HCT116 (cell line): ENCODE results near the gene GMDS.

Experiments used
- ELF1 ChIP-seq: IDR thresholded peaks from 2 replicates; pipeline ENCODE4 v1.6.1; 2012; ENCODE audit warnings: low read depth, borderline replicate concordance
- EZH2phosphoT487 ChIP-seq: fragments of 200-600 bp; IDR thresholded peaks from 2 replicates; pipeline ENCODE4 v1.6.1; 2018; ENCODE audit warnings: antibody characterized with exemption, borderline replicate concordance
- JUND ChIP-seq: IDR thresholded peaks from 2 replicates; pipeline ENCODE4 v1.6.1; 2012
- POLR2A ChIP-seq: IDR thresholded peaks from 2 replicates; pipeline ENCODE4 v1.7.0; 2011; ENCODE audit warnings: borderline replicate concordance; ENCODE audit not compliant: insufficient read depth, insufficient read length; ENCODE audit errors: extremely low read depth
- POLR2AphosphoS5 ChIP-seq: IDR thresholded peaks from 2 replicates; pipeline ENCODE4 v1.6.1; 2011; ENCODE audit warnings: mild to moderate bottlenecking, low read depth, low read length, moderate library complexity
- TCF7L2 ChIP-seq: IDR thresholded peaks from 2 replicates; pipeline ENCODE4 v1.7.0; 2011; ENCODE audit warnings: borderline replicate concordance, inconsistent platforms; ENCODE audit not compliant: insufficient read depth, insufficient read length; ENCODE audit errors: extremely low read depth
- TF ChIP-seq, protein P1 (sequence below): IDR thresholded peaks from 2 replicates; pipeline ENCODE4 v1.6.1; 2012
- TF ChIP-seq, protein P2 (sequence below), 3 experiments: fragments of 200-600 bp in 1 of 3; sonication (generic) in 1 of 3; IDR thresholded peaks in 2 of 3; conservative IDR thresholded peaks in 1 of 3; 2 replicates each; pipeline ENCODE4 v1.5.1; 2012 to 2017; ENCODE audit warnings: low read depth in 2 of 3, low read length in 2 of 3, antibody characterized with exemption in 1 of 3, borderline replicate concordance in 1 of 3, control low read depth in 1 of 3, mild to moderate bottlenecking in 1 of 3, mixed read lengths in 1 of 3, mixed run types in 1 of 3, moderate library complexity in 1 of 3; ENCODE audit not compliant: insufficient read depth in 1 of 3
- TF ChIP-seq, protein P3 (sequence below): IDR thresholded peaks from 2 replicates; pipeline ENCODE4 v1.6.1; 2012; ENCODE audit warnings: low read depth

DNA sequence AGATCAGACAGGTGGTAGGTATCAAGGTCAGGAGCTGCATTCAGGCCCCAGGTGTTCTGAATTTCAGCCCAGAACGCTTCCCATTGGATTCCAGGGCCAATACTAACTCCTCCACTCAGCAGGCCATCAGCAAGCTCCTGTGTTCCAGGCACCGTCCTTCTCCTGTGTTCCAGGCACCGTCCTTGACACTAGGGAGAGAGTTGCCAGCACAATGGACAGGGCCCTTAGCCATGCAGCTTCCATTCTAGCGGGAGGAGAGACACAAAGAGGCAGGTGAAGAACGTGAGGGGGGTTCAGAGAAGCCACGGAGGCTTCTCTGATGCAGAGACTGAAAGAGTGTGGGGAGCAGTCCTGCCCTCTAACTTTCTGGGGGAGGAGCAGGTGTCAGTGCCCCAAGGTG, 558.0 kb downstream of the GMDS start:
- TF ChIP-seq POLR2A (no peak), ELF1 (no peak), JUND (no peak), POLR2AphosphoS5 (no peak), EZH2phosphoT487 (no peak), TCF7L2 (no peak)
- TF ChIP-seq, protein P1, sequence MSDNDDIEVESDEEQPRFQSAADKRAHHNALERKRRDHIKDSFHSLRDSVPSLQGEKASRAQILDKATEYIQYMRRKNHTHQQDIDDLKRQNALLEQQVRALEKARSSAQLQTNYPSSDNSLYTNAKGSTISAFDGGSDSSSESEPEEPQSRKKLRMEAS, result no peak
- TF ChIP-seq, protein P2, sequence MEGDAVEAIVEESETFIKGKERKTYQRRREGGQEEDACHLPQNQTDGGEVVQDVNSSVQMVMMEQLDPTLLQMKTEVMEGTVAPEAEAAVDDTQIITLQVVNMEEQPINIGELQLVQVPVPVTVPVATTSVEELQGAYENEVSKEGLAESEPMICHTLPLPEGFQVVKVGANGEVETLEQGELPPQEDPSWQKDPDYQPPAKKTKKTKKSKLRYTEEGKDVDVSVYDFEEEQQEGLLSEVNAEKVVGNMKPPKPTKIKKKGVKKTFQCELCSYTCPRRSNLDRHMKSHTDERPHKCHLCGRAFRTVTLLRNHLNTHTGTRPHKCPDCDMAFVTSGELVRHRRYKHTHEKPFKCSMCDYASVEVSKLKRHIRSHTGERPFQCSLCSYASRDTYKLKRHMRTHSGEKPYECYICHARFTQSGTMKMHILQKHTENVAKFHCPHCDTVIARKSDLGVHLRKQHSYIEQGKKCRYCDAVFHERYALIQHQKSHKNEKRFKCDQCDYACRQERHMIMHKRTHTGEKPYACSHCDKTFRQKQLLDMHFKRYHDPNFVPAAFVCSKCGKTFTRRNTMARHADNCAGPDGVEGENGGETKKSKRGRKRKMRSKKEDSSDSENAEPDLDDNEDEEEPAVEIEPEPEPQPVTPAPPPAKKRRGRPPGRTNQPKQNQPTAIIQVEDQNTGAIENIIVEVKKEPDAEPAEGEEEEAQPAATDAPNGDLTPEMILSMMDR (IDR thresholded peaks at IDR 0.05 in 2 of 3, conservative IDR thresholded peaks at IDR 0.05 in 1 of 3; ENCODE audit: borderline replicate concordance in 1 of 3, insufficient read depth in 1 of 3, low read depth in 2 of 3, low read length in 2 of 3), result no peak
- TF ChIP-seq, protein P3, sequence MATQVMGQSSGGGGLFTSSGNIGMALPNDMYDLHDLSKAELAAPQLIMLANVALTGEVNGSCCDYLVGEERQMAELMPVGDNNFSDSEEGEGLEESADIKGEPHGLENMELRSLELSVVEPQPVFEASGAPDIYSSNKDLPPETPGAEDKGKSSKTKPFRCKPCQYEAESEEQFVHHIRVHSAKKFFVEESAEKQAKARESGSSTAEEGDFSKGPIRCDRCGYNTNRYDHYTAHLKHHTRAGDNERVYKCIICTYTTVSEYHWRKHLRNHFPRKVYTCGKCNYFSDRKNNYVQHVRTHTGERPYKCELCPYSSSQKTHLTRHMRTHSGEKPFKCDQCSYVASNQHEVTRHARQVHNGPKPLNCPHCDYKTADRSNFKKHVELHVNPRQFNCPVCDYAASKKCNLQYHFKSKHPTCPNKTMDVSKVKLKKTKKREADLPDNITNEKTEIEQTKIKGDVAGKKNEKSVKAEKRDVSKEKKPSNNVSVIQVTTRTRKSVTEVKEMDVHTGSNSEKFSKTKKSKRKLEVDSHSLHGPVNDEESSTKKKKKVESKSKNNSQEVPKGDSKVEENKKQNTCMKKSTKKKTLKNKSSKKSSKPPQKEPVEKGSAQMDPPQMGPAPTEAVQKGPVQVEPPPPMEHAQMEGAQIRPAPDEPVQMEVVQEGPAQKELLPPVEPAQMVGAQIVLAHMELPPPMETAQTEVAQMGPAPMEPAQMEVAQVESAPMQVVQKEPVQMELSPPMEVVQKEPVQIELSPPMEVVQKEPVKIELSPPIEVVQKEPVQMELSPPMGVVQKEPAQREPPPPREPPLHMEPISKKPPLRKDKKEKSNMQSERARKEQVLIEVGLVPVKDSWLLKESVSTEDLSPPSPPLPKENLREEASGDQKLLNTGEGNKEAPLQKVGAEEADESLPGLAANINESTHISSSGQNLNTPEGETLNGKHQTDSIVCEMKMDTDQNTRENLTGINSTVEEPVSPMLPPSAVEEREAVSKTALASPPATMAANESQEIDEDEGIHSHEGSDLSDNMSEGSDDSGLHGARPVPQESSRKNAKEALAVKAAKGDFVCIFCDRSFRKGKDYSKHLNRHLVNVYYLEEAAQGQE, result 0 out of 2 replicates have a peak, but pooled peaks have one; percentile 5
